Right lobe of liver (tissue), 6 donors: Measurements from ENCODE around the gene PRDM16. TPM values are rescaled to one million over a fixed set of nuclear protein-coding genes. Genes with fewer than 3 reads are reported as not detected.

Experiments
- ATAC-seq, 4 donors: fragments of 200-7000 bp; cut with Tn5 transposase; one replicate each; pipeline ENCODE4 v1.9.1; 2020; ENCODE audit warnings: mild to moderate bottlenecking in 4 of 4, moderate library complexity in 4 of 4
- DNase-seq, 3 donors: peaks; one replicate each; pipeline ENCODE4 v3.0.0-alpha.2; 2020
- H3K27ac ChIP-seq, 3 donors: fragments of 200-600 bp; one replicate each; pipeline ENCODE4 v1.8.0; 2022
- H3K27me3 ChIP-seq, 2 donors: fragments of 200-600 bp; one replicate each; pipeline ENCODE4 v1.8.0; 2022
- H3K36me3 ChIP-seq, 4 donors: fragments of 200-600 bp; sonication (generic) in 1 of 4; one replicate each; pipeline versions ENCODE4 v1.5.1 to v1.8.0; 2017 to 2022; ENCODE audit warnings: control low read depth in 1 of 4
- H3K4me1 ChIP-seq, 4 donors: fragments of 200-600 bp; sonication (generic) in 1 of 4; one replicate each; pipeline versions ENCODE4 v1.5.1 to v1.8.0; 2017 to 2022; ENCODE audit warnings: control low read depth in 1 of 4
- H3K4me3 ChIP-seq, 3 donors: fragments of 200-600 bp; one replicate each; pipeline ENCODE4 v1.8.0; 2022
- H3K9me3 ChIP-seq, 4 donors: fragments of 200-600 bp; sonication (generic) in 1 of 4; one replicate each; pipeline versions ENCODE4 v1.5.1 to v1.8.0; 2017 to 2022; ENCODE audit warnings: control low read depth in 1 of 4
- CTCF ChIP-seq, 4 donors: fragments of 200-600 bp in 3 of 4; fragments of 450-650 bp in 1 of 4; IDR thresholded peaks; one replicate each; pipeline versions ENCODE4 v1.5.1 to v1.8.0; 2016 to 2022; ENCODE audit warnings: antibody characterized with exemption in 4 of 4, mild to moderate bottlenecking in 2 of 4
- POLR2A ChIP-seq: fragments of 450-650 bp; IDR thresholded peaks from one replicate; pipeline ENCODE4 v1.6.1; 2017; ENCODE audit warnings: antibody characterized with exemption, mild to moderate bottlenecking
- WGBS: methylation state at CpG from one replicate; pipeline ENCODE4 v1.1.6; 2018; ENCODE audit warnings: low coverage, low lambda C conversion rate; ENCODE audit not compliant: insufficient coverage; ENCODE audit errors: missing lambda C conversion rate; 5-methylcytosine and 5-hydroxymethylcytosine counted together
- intact Hi-C, 2 donors: fragments of 100-400 bp; cut with DNase I; formaldehyde crosslinking; loops; one replicate each; pipeline versions ENCODE4 v1.11.2 to v1.14.1; 2022
- total RNA-seq, 6 experiments: library from RNA; depleted of rRNA in 2 of 6; stranded (reverse); fragments of >200 nt in 2 of 6; fragmentation: NEBNext Ultra II Directional in 3 of 6; extraction: Animal tissue kit (Norgen Biotek cat#: 25700) in 3 of 6; gene quantifications; one replicate each; pipeline versions ENCODE4 v1.1.0 to v1.2.4, GENCODE V29; 2016 to 2023
- donor health status: DM: no; HTN: yes; CAD: no.
- donor health status: DM: no; HTN: no; CAD: no.
- donor health status: DM: no; HTN: no; CAD: no.
- donor health status: DM: no; HTN: yes; CAD: no.
- donor health status: DM: no; HTN: yes; CAD: no.

The PRDM16 gene
- total RNA-seq, 6 experiments from 2014 or later: 0.06 to 0.75 (median 0.28) TPM

DNA sequence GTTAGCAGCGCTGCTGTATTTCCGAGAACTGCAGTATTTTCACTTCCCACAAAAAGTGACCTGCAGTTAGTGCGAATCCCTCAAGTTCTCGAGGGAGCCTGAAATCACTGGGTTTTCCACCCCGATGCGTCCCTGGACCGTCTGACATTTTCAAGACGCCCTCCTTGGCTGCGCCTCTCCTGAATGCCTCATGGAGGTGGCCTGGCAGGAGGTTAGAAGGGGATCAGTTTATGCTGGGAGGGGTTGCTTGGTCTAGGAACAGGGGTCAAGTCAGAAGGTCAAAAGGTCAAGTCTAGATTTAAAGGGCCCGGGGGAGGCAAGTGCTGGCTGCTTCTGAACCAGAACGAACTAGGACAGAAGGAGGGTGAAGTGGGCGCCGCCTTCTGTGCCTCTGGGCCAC, 176.8 kb downstream of the PRDM16 start:
- Histone ChIP-seq H3K4me1 (no peaks in the 10 kb centered on the region), H3K27me3 (no peaks in the 10 kb centered on the region), H3K27ac (no peak overlapping the region), H3K36me3 (no peaks in the 10 kb centered on the region), H3K4me3 (no peak overlapping the region), H3K9me3 (no peaks in the 10 kb centered on the region)
- intact Hi-C loops: no loop called here
- DNase-seq (no peak), ATAC-seq (no peak)
- TF ChIP-seq CTCF (IDR thresholded peaks at IDR 0.05) (no peak), POLR2A (no peak)
- 49% methylated on average over 13 of the region's 13 CpGs for WGBS

- ATAC-seq (no peak), DNase-seq (no peak)
- TF ChIP-seq POLR2A (no peak), CTCF (IDR thresholded peaks at IDR 0.05) (no peak)
- H3K27ac ChIP-seq: no peak overlapping the region
- no peaks in the 10 kb centered on the region for H3K36me3 ChIP-seq
- no peaks in the 10 kb centered on the region for H3K9me3 ChIP-seq
- H3K4me1 ChIP-seq: no peaks in the 10 kb centered on the region
- H3K27me3 ChIP-seq: no peaks in the 10 kb centered on the region
- intact Hi-C loops: no loop called here
- no CpG with 5 or more reads among the region's 16 CpGs for WGBS
- H3K4me3 ChIP-seq: no peak overlapping the region
Observed at GRCh38 chr1:3246251-3246650, 177.2 kb downstream of the PRDM16 start.

DNA sequence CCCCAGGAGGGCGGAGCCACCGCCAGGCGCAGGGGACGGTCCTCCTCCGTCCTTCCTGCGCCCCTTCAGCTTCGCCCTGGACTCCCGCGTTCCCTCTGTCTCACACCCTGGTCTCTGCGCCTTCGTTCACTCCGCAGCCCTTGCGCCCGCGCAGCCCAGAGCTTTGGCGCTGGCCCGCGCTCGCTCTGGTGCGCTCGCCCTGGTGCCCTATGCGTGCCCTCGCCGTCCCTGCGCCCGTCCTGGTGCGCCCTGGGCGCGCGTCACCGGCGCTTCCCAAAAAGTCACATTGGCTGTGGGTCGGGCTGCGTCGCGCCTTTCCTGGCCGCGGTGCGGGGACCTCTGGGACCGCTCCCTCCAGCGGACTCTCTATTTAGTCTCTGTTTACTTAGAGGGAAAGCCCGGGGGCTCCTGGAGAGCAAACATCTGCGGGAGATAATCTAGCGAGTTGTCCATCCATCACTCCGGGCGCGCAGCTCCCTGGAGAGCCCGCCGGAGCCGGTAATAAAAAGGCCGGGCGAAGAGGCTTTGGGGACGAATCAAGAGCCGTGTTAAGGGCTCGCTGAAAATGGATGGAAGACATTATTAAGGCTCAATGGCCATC, 178.6 kb downstream of the PRDM16 start:
- ATAC-seq (no peak), DNase-seq (no peak)
- H3K36me3 ChIP-seq: no peaks in the 10 kb centered on the region
- H3K27me3 ChIP-seq: no peaks in the 10 kb centered on the region
- WGBS: 3% methylated on average over 22 of the region's 55 CpGs
- no peak overlapping the region for H3K27ac ChIP-seq
- H3K9me3 ChIP-seq: no peaks in the 10 kb centered on the region
- H3K4me3 ChIP-seq: no peak overlapping the region
- intact Hi-C loops: no loop called here
- TF ChIP-seq POLR2A: no peak
- TF ChIP-seq CTCF (IDR thresholded peaks at IDR 0.05): no peak
- no peaks in the 10 kb centered on the region for H3K4me1 ChIP-seq

DNA sequence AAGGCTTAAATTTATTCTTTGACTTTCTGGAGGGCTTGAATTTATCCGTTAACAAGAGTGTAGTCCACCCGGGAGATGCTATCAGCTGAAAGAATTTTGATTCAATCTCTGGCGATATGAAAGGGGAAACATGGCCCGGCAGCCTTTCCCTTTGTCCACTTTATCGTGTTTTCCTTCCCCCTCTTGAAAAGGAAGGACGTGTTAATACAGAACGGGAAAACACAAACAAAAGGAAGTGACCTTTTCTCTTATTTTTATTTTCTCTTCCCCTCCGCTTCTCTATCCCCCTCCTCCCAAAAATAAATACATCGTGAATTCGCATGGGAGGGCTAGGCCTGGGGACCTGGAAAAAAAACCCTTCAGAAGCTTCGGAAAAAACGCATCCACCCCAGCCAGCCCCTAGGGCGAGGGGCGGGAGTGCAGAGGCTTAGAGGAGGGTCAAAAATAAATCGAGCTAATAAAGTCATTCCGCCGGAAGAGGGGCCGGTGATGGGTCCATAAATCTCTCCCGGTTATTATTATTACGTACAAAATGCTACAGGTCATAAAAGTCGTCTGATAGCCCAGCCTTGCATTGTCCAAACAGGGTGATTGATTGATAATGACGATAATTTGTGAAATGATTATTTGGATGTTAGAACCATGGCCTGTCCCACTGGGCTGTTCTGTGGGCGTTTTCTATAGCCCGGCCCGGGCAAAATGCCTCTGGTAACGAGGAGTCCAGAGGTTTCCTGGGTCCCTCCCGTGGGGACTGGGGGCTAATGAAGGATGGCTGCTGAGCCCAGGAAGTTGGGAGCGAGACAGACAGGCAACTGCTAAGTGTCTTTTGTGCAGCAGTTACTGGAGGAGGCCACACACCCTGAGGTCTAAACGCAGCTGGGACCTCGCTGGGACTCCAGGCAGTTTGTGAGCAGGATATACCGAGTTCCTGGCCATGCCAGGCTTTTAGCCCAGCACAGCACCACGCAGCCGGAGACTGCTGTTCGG, 179.4 kb downstream of the PRDM16 start:
- no peaks in the 10 kb centered on the region for H3K27me3 ChIP-seq
- WGBS: 32% methylated on average over 28 of the region's 34 CpGs
- no peak overlapping the region for H3K27ac ChIP-seq
- H3K9me3 ChIP-seq: no peaks in the 10 kb centered on the region
- no peak overlapping the region for H3K4me3 ChIP-seq
- intact Hi-C loops: no loop called here
- H3K4me1 ChIP-seq: no peaks in the 10 kb centered on the region
- ATAC-seq: no peak
- H3K36me3 ChIP-seq: no peaks in the 10 kb centered on the region
- no peak for TF ChIP-seq POLR2A
- TF ChIP-seq CTCF (IDR thresholded peaks at IDR 0.05): no peak
- DNase-seq: no peak
